ENCODE results near the gene DENND4B.

DENND4B gene

DNA sequence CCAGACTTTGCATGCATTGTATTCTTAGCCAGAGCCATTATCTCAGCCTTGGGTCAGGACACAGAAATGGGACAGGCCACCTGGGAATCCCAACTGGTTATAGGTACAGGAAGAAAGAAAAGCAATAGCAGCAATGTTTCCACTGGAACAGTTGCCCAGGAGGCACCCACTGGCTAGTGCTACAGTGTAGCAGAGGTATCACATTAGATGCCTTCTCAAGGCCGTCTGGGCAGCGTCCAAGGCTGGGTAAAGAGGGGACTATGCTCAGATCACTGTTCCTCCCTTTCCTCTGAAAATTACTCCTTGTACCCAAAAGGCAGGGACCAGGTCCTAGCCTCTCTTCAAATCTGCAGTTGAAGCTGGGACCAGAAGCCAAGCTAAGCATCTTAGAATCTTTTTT lies 23.8 kb upstream of the DENND4B start:
- DNase-seq (ENCODE audit: low read depth) = no peak

GRCh38 chr1:153968972-153969371 lies 22.5 kb upstream of the DENND4B start:
- DNase-seq (ENCODE audit: low read depth) = no peak

DNA sequence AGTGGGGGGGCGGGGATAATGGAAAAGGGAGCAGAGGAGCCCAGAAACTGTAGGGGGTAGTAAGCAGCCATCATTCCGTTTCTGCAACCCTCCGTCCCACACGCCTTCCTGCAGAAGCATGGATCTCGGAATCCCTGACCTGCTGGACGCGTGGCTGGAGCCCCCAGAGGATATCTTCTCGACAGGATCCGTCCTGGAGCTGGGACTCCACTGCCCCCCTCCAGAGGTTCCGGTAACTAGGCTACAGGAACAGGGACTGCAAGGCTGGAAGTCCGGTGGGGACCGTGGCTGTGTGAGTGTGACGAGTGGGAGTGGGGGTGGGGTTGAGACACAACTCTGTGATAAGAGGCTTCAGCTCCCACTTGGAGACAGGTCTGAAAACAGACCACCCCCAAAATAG lies 21.9 kb upstream of the DENND4B start:
- no peak for DNase-seq (ENCODE audit: low read depth)

DNA sequence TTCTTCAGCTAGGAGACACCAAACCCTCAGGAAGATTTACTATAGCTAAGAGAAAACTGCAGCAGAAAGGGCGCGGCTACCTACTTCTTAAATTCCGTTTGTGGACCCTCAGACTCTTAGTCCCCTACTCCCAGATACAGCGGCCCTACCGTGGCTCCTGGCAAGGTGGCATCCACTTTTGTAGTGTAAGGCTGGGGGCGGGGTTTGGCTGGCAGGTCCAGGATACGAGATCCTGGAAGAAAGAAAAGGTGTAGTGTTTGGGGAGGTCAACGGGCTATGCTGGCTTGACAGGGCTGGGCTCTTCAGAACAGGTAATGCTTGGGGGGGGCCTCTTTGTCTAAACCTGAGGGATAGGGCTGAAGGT lies 21.5 kb upstream of the DENND4B start:
- no peak for DNase-seq (ENCODE audit: low read depth)

DNA sequence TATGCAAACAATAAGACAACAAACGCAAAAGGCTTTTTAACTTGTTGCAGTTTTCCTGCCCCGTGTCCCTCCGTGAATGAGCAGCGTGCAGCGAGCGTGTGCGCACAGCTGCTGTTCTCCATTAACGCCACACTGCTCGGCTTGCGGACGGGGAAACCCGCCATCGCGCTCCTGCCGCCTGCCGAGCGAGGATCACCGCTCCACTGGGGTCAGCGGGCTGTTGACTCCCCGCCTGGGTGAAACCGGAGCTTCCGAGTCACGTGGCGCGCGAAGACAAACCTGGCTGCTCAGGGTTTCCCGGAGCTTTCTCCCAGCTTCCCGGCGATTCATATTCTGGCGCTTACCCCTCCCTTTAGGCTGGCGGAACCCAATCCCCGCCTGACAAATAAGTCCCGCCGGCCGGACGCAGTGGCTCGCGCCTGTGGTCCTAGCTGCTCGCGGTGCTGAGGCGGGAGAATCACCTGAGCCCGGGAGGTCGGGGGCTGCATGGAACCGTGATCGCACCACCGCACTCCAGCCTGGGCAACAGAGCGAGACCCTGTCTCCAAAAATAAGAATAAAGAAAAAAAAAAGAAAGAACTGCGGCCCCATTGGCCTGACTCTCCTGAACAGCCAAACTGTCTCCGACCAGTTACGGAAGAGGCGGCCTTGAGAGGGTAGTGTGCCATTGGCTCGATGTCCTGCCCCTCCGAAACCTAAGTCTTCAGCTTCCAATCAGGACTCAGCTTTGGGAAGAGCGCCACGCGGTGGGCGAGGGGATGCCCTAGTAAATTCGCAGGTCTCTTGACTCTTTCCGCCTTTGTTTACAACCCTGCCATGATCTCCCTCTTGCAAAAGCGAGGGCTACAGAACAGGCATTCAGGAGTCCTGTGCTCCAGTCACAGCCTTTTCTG lies 20.8 kb upstream of the DENND4B start, which contains the start of gene CREB3L4:
CREB3L4 (plus strand) TSS at position 796 of the 893 bp plus-strand sequence. CDS start 624 bp downstream, outside the sequence.
- peak; percentile 97 for DNase-seq (ENCODE audit: low read depth)

- DNase-seq (ENCODE audit: low read depth) = peak; percentile 54
Observed at GRCh38 chr1:153963850-153964331, 17.4 kb upstream of the DENND4B start.

- DNase-seq (ENCODE audit: low read depth) = peak; percentile 96
Observed at GRCh38 chr1:153963030-153963849, 16.7 kb upstream of the DENND4B start, which contains the start of gene SLC39A1. Gene SLC39A1 (minus strand): TSS chr1:153963537. CDS start chr1:153962715, 822 bp downstream.

DNA sequence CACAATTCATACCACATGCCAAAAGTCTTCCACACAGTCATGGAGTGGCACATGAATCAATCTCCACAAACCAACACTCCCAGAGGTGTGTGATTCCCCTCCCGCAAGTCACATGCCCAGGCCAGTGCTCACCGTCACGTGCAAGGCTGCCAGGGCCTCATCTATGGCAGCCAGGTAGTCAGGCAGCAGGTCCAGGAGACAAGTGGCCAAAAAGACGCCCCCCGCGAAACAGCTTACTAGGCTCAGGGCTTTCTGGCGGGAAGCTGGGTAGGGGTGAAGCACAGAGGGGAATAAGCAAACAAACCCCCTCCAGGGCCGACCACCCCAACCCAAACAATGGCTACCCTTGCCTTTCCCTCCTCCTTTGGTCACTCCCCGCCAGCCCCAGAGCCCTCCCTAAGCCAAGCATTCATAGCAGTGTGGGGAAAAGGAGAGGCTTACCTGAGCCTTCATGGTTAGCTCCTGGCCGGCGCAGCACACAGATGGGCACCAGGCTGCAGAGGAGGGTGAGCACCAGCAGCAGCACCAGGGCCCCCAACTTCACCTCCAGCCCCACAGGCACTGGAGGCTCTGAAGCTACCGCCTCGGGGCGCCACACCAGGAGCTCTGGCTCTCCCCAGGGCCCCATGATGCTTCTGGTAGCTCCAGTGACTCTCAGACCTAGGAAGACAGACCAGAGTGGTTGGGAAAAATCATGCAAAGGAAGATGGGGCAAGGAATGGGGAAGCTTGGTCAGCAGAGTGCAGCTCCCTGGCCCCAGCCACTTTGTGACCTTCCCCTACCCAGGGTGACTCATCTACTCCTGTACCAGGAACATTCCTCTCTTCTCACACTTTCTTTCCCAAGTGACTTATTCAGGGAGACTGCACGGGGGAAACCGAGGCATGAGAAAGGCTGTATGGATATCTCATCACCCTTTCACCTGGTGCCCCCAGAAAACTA lies 15.8 kb upstream of the DENND4B start:
- peak; percentile 84 for DNase-seq (ENCODE audit: low read depth)

GRCh38 chr1:153961421-153961820 lies 14.9 kb upstream of the DENND4B start:
- no peak for DNase-seq (ENCODE audit: low read depth)

GRCh38 chr1:153960206-153960605 lies 13.7 kb upstream of the DENND4B start:
- DNase-seq (ENCODE audit: low read depth) = no peak

DNA sequence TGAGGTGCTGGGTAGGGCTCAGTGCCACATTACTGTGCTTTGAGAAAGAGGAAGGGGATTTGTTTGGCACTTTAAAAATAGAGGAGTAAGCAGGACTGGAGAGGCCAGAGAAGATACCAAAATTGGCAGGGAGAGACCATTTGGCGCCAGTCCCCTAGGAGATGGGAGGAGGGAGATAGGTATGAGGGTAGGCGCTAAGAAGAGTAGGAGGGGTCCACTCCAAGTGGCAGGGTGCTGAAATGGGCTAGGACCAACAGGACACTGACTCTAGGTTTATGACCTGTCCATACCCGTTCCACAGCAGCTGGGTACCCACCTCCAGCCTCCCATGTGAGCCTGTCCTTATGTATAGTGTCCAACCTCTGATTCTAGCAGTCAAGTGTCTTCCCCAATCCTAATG lies 12.9 kb upstream of the DENND4B start:
- no peak for DNase-seq (ENCODE audit: low read depth)

GRCh38 chr1:153958961-153959260 lies 12.4 kb upstream of the DENND4B start:
- no peak for DNase-seq (ENCODE audit: low read depth)

GRCh38 chr1:153958111-153958960 lies 11.8 kb upstream of the DENND4B start, which contains the start of gene CRTC2:
Gene CRTC2 (minus strand): TSS chr1:153958612. CDS start chr1:153958497, 115 bp downstream.
- peak; percentile 99 for DNase-seq (ENCODE audit: low read depth)

GRCh38 chr1:153957744-153958110 lies 11.2 kb upstream of the DENND4B start:
- DNase-seq (ENCODE audit: low read depth) = peak; percentile 37

DNA sequence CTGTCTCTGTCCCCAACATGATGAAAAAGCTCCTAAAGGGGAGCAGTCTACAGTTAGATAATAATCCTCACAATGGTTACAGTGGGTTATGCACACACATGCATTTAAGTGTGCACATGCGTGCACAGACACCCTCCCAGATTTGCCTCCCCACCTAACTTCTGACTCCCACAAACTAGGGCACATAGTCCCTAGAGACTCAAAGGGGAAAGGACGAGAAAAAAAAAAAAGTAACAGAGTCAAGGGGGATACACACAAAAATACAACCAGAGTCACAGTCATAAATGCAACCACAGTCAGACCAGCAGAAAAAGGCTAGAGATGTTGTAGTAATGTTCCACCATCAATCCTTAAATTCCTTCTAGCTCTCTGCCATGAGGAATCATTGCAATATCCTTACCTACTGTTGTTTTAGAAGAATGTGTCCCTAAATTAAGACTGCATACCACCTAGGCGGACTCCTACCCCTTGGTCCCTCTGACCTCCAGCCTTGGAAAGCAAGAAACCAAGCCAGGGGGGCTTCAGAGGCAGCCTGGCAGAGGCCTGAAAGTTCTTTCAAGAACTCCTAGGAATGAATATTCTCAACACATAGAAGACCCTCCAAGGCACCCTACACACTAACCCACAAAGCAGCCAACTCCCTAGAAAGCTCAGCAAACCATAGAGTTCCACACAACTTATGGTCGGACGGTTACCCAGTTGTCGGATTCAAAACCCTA lies 10.6 kb upstream of the DENND4B start:
- no peak for DNase-seq (ENCODE audit: low read depth)

DNA sequence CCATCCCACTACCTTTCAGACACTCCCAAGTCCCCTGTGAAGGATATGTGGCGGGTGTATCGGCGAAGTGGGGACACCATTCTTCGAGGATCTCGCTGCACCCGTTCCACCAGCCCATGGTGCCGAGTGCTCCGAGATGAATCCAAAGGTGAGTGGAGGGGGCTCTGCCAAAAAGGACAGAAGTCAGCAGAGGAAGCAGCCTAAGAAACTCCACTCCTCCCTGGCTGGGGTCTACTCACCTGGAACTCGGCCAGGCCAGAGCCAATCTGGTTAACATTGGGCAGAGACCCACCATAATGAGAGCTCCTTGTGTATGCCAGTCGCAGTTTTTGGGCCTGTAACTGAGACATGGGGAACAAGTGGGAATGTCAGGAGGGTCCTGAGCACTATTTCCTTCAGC lies 8.3 kb upstream of the DENND4B start:
- no peak for DNase-seq (ENCODE audit: low read depth)

- no peak for DNase-seq (ENCODE audit: low read depth)
Observed at GRCh38 chr1:153953859-153954365, 7.4 kb upstream of the DENND4B start.

DNA sequence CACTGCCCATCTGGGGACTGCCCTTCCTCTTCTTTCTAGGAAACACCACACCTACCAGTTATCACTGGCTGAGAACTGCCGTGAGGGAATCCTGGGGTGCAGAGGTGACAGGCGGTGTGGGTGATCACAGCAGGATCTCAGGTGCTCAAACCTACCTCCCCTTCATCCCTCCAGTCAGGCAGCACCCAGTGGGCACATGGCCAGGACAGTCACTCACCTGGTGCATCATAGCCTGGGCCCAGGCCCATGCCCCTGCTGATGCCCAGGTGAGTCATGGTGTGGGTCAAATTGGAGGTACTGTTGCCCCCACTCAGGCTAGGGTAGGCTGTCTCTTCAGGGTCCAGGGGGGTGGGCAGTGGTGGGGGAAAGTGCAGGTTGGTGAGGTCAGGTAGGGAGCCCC lies 5.3 kb upstream of the DENND4B start:
- no peak for DNase-seq (ENCODE audit: low read depth)

GRCh38 chr1:153951183-153951582 lies 4.7 kb upstream of the DENND4B start:
- DNase-seq (ENCODE audit: low read depth) = no peak

Measured in EH (cell line).